Skin of body (tissue), 2 donors: ENCODE data around the gene CTXN1. TPM values are rescaled to one million over a fixed set of nuclear protein-coding genes. Genes with fewer than 3 reads are reported as not detected.

Experiments used
- DNase-seq: peaks from one replicate; lab custom pipeline; 2025; lab: John Stamatoyannopoulos, UW
- total RNA-seq: library from RNA; depleted of rRNA; stranded (reverse); fragments of >200 nt; gene quantifications from one replicate; pipeline ENCODE4 v1.2.3, GENCODE V29; 2014

The CTXN1 gene
- total RNA-seq, 1 donor from 2014 or later = 1.4 TPM

GRCh38 chr19:7877249-7877836, 48.6 kb downstream of the CTXN1 start:
- no peak for DNase-seq

DNA sequence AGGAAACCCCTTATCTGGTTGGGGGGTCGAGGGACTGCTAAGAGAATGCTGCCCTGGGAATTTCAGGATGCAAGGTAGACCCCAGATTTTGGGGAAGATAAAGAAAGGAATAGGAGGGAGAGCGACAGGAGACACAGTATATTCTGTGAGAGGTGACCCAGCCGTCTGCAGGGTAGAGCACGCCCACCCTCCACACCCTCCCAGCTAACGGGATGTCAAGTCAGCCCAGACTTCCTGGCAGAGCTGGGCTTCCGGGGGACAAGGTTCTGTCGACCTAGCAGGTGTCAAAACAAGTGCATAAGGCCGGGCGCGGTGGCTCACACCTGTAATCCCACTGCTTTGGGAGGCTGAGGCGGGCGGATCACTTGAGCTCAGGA, 51.0 kb downstream of the CTXN1 start:
- no peak for DNase-seq

Other genes starting within 250 kb of the CTXN1 start
- 0.79 TPM for gene MCEMP1, start 249.0 kb downstream of the CTXN1 start, total RNA-seq
- gene TRAPPC5, start 245.3 kb downstream of the CTXN1 start, total RNA-seq = 19.6 TPM
- 0.20 TPM for gene FCER2, start 224.0 kb downstream of the CTXN1 start, total RNA-seq
- gene CLEC4G, start 194.0 kb downstream of the CTXN1 start, total RNA-seq = 0.20 TPM
- gene CD209, start 178.6 kb downstream of the CTXN1 start, total RNA-seq = 5.8 TPM
- 0.59 TPM for gene CLEC4M, start 162.9 kb downstream of the CTXN1 start, total RNA-seq
- 8.0 TPM for gene EVI5L, start 95.9 kb downstream of the CTXN1 start, total RNA-seq
- gene PRR36, start 51.7 kb downstream of the CTXN1 start, total RNA-seq = 0.10 TPM
- gene LRRC8E, start 37.6 kb downstream of the CTXN1 start, total RNA-seq = 3.9 TPM
- gene MAP2K7, start 22.3 kb downstream of the CTXN1 start, total RNA-seq = 9.7 TPM
- 0.59 TPM for gene TGFBR3L, start 11.3 kb downstream of the CTXN1 start, total RNA-seq
- gene SNAPC2, start 5.8 kb downstream of the CTXN1 start, total RNA-seq = 5.6 TPM
- gene TIMM44, start 17.5 kb upstream of the CTXN1 start, total RNA-seq = 36.3 TPM
- gene ELAVL1, start 79.5 kb upstream of the CTXN1 start, total RNA-seq = 23.1 TPM
- gene CCL25, start 126.6 kb upstream of the CTXN1 start, total RNA-seq = 0.39 TPM
- gene FBN3, start 223.5 kb upstream of the CTXN1 start, total RNA-seq = 6.9 TPM